BE2C (cell line): ENCODE measurements around the gene CACUL1.

Experiments used
- DNase-seq: peaks from one replicate; pipeline ENCODE4 v3.0.0-alpha.2; 2020
- H3K27me3 ChIP-seq: fragments of 250-450 bp; sonication (Bioruptor Pico); 2 replicates; pipeline ENCODE4 v1.5.1; 2020; ENCODE audit warnings: mild to moderate bottlenecking
- H3K36me3 ChIP-seq: fragments of 250-450 bp; sonication (Bioruptor Pico); 2 replicates; pipeline ENCODE4 v1.5.1; 2020; ENCODE audit warnings: mild to moderate bottlenecking
- H3K4me1 ChIP-seq: fragments of 250-450 bp; sonication (Bioruptor Pico); 2 replicates; pipeline ENCODE4 v1.5.1; 2020
- H3K4me3 ChIP-seq: 2 replicates; pipeline ENCODE4 v1.5.1; 2011; ENCODE audit warnings: low read depth, low read length
- H3K9me3 ChIP-seq: fragments of 250-450 bp; sonication (Bioruptor Pico); 2 replicates; pipeline ENCODE4 v1.5.1; 2020
- CTCF ChIP-seq: IDR thresholded peaks from 2 replicates; pipeline ENCODE4 v1.5.1; 2012; ENCODE audit warnings: mild to moderate bottlenecking, low read depth, low read length

The CACUL1 gene

GRCh38 chr10:118698421-118698820, 56.3 kb downstream of the CACUL1 start:
- no peak for TF ChIP-seq CTCF
- Histone ChIP-seq H3K36me3 (peaks cover 14% of the 10 kb centered on the region), H3K27me3 (no peaks in the 10 kb centered on the region), H3K9me3 (no peaks in the 10 kb centered on the region), H3K4me3 (no peak overlapping the region), H3K4me1 (peaks cover 18% of the 10 kb centered on the region)
- DNase-seq, result peak; percentile 50

- TF ChIP-seq CTCF, result no peak
- no peak overlapping the region for H3K4me3 ChIP-seq
- peaks cover 11% of the 10 kb centered on the region for H3K36me3 ChIP-seq
- DNase-seq, result no peak
- H3K9me3 ChIP-seq, result no peaks in the 10 kb centered on the region
- peaks cover 8% of the 10 kb centered on the region for H3K4me1 ChIP-seq
- H3K27me3 ChIP-seq, result no peaks in the 10 kb centered on the region
Observed at GRCh38 chr10:118694848-118695247, 59.9 kb downstream of the CACUL1 start.

GRCh38 chr10:118692872-118693271, 61.9 kb downstream of the CACUL1 start:
- H3K9me3 ChIP-seq, result no peaks in the 10 kb centered on the region
- no peaks in the 10 kb centered on the region for H3K27me3 ChIP-seq
- DNase-seq, result no peak
- no peak for TF ChIP-seq CTCF
- peaks cover 21% of the 10 kb centered on the region for H3K36me3 ChIP-seq
- H3K4me1 ChIP-seq, result peaks cover 4% of the 10 kb centered on the region
- no peak overlapping the region for H3K4me3 ChIP-seq

GRCh38 chr10:118689070-118689858, 65.5 kb downstream of the CACUL1 start:
- TF ChIP-seq CTCF, result no peak
- no peak for DNase-seq
- H3K9me3 ChIP-seq, result no peaks in the 10 kb centered on the region
- no peaks in the 10 kb centered on the region for H3K27me3 ChIP-seq
- H3K4me3 ChIP-seq, result no peak overlapping the region
- peaks cover 4% of the 10 kb centered on the region for H3K4me1 ChIP-seq
- H3K36me3 ChIP-seq, result peaks cover 41% of the 10 kb centered on the region

- peaks cover 48% of the 10 kb centered on the region for H3K36me3 ChIP-seq
- no peak for TF ChIP-seq CTCF
- no peak for DNase-seq
Observed at GRCh38 chr10:118687472-118687871, 67.3 kb downstream of the CACUL1 start.

GRCh38 chr10:118682533-118682932, 72.2 kb downstream of the CACUL1 start:
- H3K4me3 ChIP-seq, result no peak overlapping the region
- H3K27me3 ChIP-seq, result no peaks in the 10 kb centered on the region
- peaks cover 10% of the 10 kb centered on the region for H3K4me1 ChIP-seq
- TF ChIP-seq CTCF, result no peak
- H3K9me3 ChIP-seq, result no peaks in the 10 kb centered on the region
- peaks cover 31% of the 10 kb centered on the region for H3K36me3 ChIP-seq
- DNase-seq, result no peak

More at GRCh38 chr10:118687472-118687871, 67.3 kb downstream of the CACUL1 start:
- H3K27me3 ChIP-seq, result no peaks in the 10 kb centered on the region
- H3K4me3 ChIP-seq, result no peak overlapping the region
- no peaks in the 10 kb centered on the region for H3K9me3 ChIP-seq
- peaks cover 8% of the 10 kb centered on the region for H3K4me1 ChIP-seq
